Stimulated activated naive CD8-positive, alpha-beta T cell treated with anti-CD3 and anti-CD28 coated beads, Interleukin-15, Interleukin-2, amounts not matched to agents 100 U/mL and 50 U/mL, for 24 hours (primary cell): ENCODE data around the gene NIPAL1.

Source experiments
- ATAC-seq: fragments of 150-1000 bp; cut with Tn5 transposase; one replicate; pipeline ENCODE4 v1.10.0; 2021
- DNase-seq: peaks from one replicate; pipeline ENCODE4 v3.0.0; 2021

NIPAL1 gene

DNA sequence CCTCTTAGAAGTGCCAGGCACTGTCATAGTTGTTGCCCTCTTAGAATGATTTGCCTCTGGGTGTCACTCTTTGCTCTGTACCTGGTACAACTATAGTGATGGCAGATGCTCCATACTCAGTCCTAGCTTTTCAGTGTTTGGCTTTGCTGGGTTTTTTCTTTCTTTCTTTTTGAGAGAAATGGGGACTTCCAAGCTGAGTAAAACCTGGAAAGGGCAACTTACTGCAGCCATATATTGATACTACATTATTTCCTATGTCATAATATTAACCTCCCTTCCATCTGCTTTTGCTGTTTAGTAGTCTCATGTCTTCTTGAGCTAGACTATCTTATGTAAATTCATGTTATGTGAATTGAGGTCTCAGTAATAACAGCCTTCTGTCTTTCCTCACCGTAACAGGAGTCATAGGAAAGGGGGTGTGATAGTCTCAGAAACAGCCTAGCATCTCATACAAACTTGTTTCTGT is 49.0 kb downstream of the NIPAL1 start:
- ATAC-seq (peak; percentile 93), DNase-seq (no peak)

GRCh38 chr4:48067536-48067935 is 51.0 kb downstream of the NIPAL1 start:
- DNase-seq, result no peak
- no peak for ATAC-seq

- ATAC-seq, result no peak
- no peak for DNase-seq
Measured at GRCh38 chr4:48068182-48068581, 51.6 kb downstream of the NIPAL1 start.

GRCh38 chr4:48069026-48069425 is 52.5 kb downstream of the NIPAL1 start:
- no peak for DNase-seq
- ATAC-seq, result no peak

DNA sequence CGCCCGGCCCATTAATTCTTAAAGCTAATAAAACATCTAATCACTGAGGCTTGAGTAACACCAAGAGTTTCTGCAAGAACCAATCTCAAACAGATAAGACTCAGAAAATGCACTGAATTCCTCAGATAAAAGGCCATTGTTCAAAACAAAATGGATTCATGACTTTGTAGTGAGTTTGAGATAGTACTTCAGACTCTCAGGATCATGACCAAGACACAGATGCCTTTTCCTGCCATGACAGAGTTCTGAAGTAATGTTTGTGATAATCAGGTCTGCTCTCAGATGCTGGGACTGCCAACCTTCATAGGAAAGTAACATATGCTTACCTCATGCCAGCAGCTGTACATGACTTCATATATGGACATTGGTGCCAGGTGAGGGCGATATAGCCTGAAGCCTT is 54.6 kb downstream of the NIPAL1 start:
- DNase-seq (no peak), ATAC-seq (no peak)

DNA sequence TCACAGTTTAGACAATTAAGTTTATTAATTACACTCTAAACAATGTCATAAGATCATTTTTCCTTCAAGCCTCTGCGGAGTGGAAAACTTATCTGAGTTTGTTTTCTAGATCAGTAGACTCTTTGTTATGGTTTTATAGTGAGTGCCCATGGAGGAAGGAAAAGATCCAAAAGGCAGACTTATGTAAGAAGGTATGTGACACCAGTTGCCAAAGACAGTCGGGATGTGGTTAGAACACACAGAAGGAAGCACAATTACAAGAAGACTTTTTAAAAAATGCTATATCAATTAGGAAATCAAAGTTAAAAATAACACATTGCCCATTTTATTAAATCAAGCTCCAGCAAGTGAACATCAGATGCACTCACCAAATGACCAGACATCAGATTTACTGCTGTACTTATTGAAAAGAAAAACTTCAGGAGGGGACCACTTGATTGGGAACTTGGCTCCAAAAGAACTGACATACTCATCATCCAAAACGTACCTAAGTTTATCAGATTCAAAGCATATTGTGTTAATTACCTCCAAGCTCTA is 57.1 kb downstream of the NIPAL1 start:
- DNase-seq (no peak), ATAC-seq (no peak)

GRCh38 chr4:48074657-48075056 is 58.1 kb downstream of the NIPAL1 start:
- ATAC-seq (no peak), DNase-seq (no peak)

DNA sequence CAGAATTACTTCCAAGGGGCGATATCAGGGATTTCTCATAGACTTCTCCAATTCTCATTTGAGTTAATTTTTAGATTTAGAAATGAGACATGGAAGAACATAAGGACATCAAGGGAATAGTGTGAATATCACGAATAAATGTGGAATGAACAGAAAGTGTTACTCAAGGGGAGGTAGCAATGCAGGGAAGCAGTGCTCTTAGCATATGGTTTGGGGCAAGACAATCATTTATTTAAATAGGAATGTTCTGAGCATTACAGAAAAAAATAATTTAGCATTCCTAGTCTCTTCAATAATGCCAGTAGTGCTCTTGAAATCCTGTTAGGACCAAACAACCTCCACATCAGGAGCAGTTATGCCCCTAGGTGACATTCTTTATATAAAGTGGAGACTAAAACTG is 61.9 kb downstream of the NIPAL1 start:
- ATAC-seq (no peak), DNase-seq (no peak)

- DNase-seq, result no peak
- ATAC-seq, result no peak
Measured at GRCh38 chr4:48078862-48079655, 62.5 kb downstream of the NIPAL1 start.

DNA sequence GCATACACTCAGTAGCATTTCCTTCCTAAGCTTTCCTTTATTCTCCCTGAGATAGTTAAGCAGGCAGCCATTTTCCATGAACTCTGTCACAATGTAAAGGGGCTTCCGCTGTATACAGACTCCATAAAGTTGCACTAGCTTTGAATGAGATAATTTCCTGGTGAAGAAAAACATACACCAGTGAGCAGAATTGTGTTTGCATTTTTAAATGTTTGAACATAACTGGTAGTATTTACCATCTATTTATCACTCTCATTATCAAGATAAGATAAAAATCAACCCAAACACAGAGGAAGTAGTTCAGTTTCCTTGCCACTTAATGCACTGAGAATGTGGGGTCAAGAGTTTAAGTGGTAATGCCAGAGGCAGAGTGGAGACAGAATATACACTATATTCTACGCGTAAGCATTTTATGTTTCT is 63.4 kb downstream of the NIPAL1 start:
- DNase-seq, result no peak
- ATAC-seq, result no peak

DNA sequence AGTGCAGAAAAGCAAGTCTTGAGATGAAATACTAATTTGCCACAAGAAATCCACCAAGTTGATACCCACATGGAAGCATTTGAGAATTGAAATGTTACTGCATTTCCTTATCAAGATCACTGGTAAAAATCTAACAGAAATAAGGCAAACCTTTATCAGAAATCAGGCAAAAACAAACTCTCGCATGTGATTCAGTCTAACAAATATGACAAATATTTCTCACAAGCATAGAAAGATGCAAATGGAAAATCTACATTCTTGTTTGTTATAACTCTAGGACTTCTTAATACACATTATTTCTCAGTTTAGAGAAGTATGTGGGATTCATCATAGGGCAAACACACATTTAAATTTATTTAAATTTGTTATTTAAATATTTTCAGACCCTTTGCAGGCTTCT is 64.6 kb downstream of the NIPAL1 start:
- no peak for DNase-seq
- no peak for ATAC-seq

GRCh38 chr4:48082956-48083355 is 66.4 kb downstream of the NIPAL1 start:
- no peak for ATAC-seq
- no peak for DNase-seq

DNA sequence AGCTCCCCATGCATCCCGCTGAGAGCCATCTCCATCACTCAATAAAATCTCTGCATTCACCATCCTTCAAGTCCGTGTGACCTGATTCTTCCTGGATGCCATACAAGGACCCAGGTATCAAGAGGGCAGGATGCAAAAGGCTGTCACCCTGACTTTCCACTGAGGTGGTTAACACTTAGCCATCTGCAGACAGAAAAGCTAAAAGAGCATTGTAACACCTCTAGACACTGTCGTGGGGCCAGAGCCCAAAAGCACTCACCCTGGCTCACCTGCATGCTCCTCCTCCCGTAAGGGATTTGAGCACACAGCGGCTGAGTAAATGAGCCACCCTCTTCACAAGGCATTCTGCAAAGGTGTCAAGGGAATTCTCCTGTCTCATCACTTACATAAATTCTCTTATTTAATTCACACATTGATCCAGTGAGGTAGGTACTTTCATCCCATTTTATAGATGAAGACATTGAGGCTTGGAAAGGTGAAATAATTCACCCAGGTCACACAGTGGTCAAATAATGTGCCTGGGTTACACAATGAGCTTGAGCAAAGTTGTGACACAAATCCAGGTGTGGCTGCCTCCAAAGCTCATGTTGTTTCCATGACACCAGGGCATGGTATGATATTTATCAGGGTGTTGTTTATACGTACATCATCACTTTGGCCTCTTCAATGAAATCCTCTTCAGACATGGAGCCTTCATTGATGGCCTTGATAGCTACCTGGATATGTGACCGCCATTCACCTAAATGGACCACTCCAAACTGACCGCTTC is 69.4 kb downstream of the NIPAL1 start:
- peak; percentile 60 for ATAC-seq
- no peak for DNase-seq
